Kidney epithelial cell (primary cell): Measurements from ENCODE around the gene HOXB3. TPM values are rescaled to one million over a fixed set of nuclear protein-coding genes. Genes with fewer than 3 reads are reported as not detected.

Source experiments
- DNase-seq: peaks from one replicate; pipeline ENCODE4 v3.0.0-alpha.2; 2010; ENCODE audit warnings: low read depth
- H3K27me3 ChIP-seq: 2 replicates; pipeline ENCODE4 v1.6.0; 2011; ENCODE audit warnings: low read length; ENCODE audit not compliant: control insufficient read depth, insufficient read depth
- H3K36me3 ChIP-seq: 2 replicates; pipeline ENCODE4 v1.5.1; 2011; ENCODE audit warnings: low read length; ENCODE audit not compliant: control insufficient read depth, insufficient read depth
- H3K4me3 ChIP-seq: 2 replicates; pipeline ENCODE4 v1.5.1; 2011; ENCODE audit warnings: low read depth, mild to moderate bottlenecking, control low read depth, low read length
- total RNA-seq: library from RNA; depleted of rRNA; stranded (reverse); fragments of >200 nt; gene quantifications from 2 replicates; pipeline ENCODE4 v1.2.3, GENCODE V29; 2015
- TF ChIP-seq, protein P1 (sequence below): IDR thresholded peaks from 2 replicates; pipeline ENCODE4 v1.5.1; 2011; ENCODE audit warnings: mild to moderate bottlenecking, moderate library complexity, low read length, control low read depth, inconsistent platforms; ENCODE audit not compliant: insufficient read depth, poor library complexity, severe bottlenecking

Gene HOXB3
- total RNA-seq, 1 donor from 2014 or later, result 31.1 TPM

- Histone ChIP-seq H3K27me3 (no peaks in the 10 kb centered on the region), H3K4me3 (peak overlapping the region; percentile 92), H3K36me3 (no peaks in the 10 kb centered on the region)
- TF ChIP-seq, protein P1, sequence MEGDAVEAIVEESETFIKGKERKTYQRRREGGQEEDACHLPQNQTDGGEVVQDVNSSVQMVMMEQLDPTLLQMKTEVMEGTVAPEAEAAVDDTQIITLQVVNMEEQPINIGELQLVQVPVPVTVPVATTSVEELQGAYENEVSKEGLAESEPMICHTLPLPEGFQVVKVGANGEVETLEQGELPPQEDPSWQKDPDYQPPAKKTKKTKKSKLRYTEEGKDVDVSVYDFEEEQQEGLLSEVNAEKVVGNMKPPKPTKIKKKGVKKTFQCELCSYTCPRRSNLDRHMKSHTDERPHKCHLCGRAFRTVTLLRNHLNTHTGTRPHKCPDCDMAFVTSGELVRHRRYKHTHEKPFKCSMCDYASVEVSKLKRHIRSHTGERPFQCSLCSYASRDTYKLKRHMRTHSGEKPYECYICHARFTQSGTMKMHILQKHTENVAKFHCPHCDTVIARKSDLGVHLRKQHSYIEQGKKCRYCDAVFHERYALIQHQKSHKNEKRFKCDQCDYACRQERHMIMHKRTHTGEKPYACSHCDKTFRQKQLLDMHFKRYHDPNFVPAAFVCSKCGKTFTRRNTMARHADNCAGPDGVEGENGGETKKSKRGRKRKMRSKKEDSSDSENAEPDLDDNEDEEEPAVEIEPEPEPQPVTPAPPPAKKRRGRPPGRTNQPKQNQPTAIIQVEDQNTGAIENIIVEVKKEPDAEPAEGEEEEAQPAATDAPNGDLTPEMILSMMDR, result no peak
- no peak for DNase-seq
Observed at GRCh38 chr17:48600244-48601098, 10.4 kb upstream of the HOXB3 start.

GRCh38 chr17:48599354-48599753 is 9.3 kb upstream of the HOXB3 start:
- H3K36me3 ChIP-seq, result peaks cover 3% of the 10 kb centered on the region
- no peak for DNase-seq
- H3K4me3 ChIP-seq, result peak overlapping the region; percentile 92
- TF ChIP-seq, protein P1, result no peak
- no peaks in the 10 kb centered on the region for H3K27me3 ChIP-seq

DNA sequence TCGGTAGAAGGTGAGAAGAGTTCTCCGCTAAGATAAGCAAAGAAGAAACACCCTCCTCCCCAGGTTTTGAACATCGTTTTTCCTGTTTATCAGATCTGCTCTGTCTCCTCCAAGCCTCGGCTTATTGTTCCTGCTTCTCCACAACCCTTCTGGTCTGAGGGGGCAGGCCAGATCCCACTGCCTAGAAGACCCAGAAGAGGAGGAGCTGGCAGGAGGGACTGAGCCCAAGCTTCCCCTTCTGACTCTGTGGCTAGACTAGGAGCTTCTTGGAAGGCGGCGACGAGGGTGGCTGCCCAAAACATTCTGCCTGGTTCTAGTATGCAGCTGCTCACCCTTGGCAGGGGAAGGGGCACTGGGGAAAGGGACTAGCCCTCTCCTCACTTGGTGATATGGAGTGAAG is 8.7 kb upstream of the HOXB3 start:
- TF ChIP-seq, protein P1, result no peak
- Histone ChIP-seq H3K36me3 (peaks cover 3% of the 10 kb centered on the region), H3K4me3 (peak overlapping the region; percentile 92), H3K27me3 (no peaks in the 10 kb centered on the region)
- DNase-seq, result no peak

DNA sequence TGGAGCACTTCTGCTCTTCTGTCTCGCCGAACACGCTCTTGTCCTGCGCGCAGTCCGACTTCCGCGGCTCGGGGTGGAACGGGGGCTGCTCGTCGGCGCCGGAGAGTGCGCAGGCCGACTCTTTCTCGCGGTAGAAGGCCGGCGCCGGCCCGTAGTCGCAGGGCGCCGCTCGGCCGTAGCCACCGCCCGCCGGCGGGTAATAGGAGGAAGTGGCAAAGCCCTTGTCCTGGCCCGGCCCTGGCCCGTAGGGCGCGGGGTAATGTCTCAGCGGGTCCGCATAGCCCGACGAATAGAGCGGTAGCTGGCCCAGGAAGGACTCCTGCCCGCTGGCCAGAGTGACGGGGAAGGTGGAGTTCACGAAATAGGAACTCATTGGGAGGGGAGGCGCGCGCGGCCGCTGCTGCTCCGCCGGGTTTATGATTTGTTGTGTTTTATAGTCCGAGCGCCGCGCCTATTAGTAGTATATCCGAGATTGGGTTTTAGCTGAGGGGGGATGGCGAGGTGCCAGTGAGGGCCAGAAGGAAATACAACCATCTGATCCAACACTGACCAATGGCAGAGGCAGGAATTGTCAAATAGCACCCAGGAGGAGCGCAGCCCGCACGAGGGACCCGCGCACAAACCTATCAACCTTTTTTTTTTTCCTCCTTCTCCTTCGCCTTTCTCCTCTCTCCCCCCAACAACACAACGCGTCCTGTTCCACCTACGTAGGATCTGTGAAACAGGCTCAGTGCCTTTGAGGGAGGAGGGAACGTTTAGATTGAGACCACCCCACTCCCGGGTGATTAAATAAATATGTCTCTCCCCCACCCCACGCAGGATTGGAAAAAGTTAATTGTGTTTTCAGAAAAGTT is 8.0 kb upstream of the HOXB3 start:
- Histone ChIP-seq H3K27me3 (no peaks in the 10 kb centered on the region), H3K4me3 (peak overlapping the region; percentile 92), H3K36me3 (peaks cover 3% of the 10 kb centered on the region)
- TF ChIP-seq, protein P1, result no peak
- no peak for DNase-seq

GRCh38 chr17:48597528-48597777 is 7.4 kb upstream of the HOXB3 start:
- peak overlapping the region; percentile 92 for H3K4me3 ChIP-seq

More at GRCh38 chr17:48597528-48597777, 7.4 kb upstream of the HOXB3 start:
- Histone ChIP-seq H3K27me3 (no peaks in the 10 kb centered on the region), H3K36me3 (peaks cover 3% of the 10 kb centered on the region)
- DNase-seq, result no peak
- TF ChIP-seq, protein P1, result no peak
